Immature natural killer cell (primary cell): Measurements from ENCODE around the gene PCNT. TPM values are rescaled to one million over a fixed set of nuclear protein-coding genes. Genes with fewer than 3 reads are reported as not detected.
"Not testable (repeated sequence)": the region's sequence is repeated elsewhere in the genome, so short reads cannot be mapped to it uniquely, and the experiment has no call there.

Source experiments
- DNase-seq, 3 donors: peaks; one replicate each; pipeline ENCODE4 v3.0.0; 2022; ENCODE audit warnings: mixed read lengths in 1 of 3
- H3K27ac Mint-ChIP-seq, 6 donors: one replicate each; pipeline ENCODE4 v1.8.0; 2020; ENCODE audit warnings: mixed read lengths in 6 of 6, mild to moderate bottlenecking in 5 of 6, inconsistent platforms in 4 of 6, moderate library complexity in 3 of 6
- H3K27me3 Mint-ChIP-seq, 3 donors: one replicate each; pipeline ENCODE4 v1.8.0; 2020 to 2021; ENCODE audit warnings: low read depth in 3 of 3, mild to moderate bottlenecking in 3 of 3, mixed read lengths in 3 of 3, moderate library complexity in 3 of 3, inconsistent platforms in 1 of 3
- H3K36me3 Mint-ChIP-seq, 3 donors: one replicate each; pipeline ENCODE4 v1.8.0; 2020; ENCODE audit warnings: mixed read lengths in 3 of 3, inconsistent platforms in 2 of 3, mild to moderate bottlenecking in 2 of 3
- H3K4me1 Mint-ChIP-seq, 2 donors: one replicate each; pipeline ENCODE4 v1.8.0; 2020; ENCODE audit warnings: inconsistent platforms in 2 of 2, mild to moderate bottlenecking in 2 of 2, mixed read lengths in 2 of 2, moderate library complexity in 1 of 2
- H3K4me3 Mint-ChIP-seq, 5 donors: one replicate each; pipeline ENCODE4 v1.8.0; 2020; ENCODE audit warnings: mild to moderate bottlenecking in 5 of 5, mixed read lengths in 5 of 5, inconsistent platforms in 3 of 5, moderate library complexity in 3 of 5
- H3K9me3 Mint-ChIP-seq, 6 donors: one replicate each; pipeline ENCODE4 v1.8.0; 2020; ENCODE audit warnings: mild to moderate bottlenecking in 6 of 6, mixed read lengths in 6 of 6, inconsistent platforms in 4 of 6, moderate library complexity in 3 of 6
- polyA plus RNA-seq, 3 donors: library from polyadenylated mRNA; unstranded; fragments of 300-500 nt; fragmentation: Illumina TruSeq; gene quantifications; one replicate each; pipeline ENCODE4 v1.2.3, GENCODE V29; 2021

PCNT gene
- polyA plus RNA-seq, 3 donors from 2014 or later = 2.9 to 47.0 (median 6.5) TPM

DNA sequence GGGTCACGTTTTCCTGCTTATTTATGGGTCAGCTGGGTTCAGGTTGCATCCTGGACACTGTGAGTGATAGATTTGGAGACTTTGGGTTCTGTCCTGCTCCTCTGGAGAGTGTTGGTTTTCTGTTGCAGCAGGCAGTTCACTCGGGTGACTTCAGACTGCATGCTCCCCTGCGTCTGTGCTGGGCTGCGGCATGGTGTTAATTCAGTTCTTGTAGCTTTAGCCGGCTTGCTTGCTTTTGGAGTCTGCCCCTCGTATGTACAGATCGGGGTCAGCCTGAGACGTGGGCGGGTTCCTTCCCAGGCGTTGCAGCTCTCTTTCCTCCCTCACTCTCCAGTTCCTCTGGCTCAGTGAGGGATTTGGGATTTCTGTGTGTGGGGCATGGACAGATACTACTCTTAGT, 38.0 kb downstream of the PCNT start:
- Mint-ChIP-seq H3K4me1 (peaks cover 0 to 4% of the 10 kb centered on the region in 2 donors), H3K36me3 (peaks cover 27 to 57% (median 31%) of the 10 kb centered on the region in 3 donors), H3K27me3 (peaks cover 2 to 6% (median 2%) of the 10 kb centered on the region in 3 donors), H3K27ac (peak overlapping the region in 1 of 6 donors; percentile 19), H3K4me3 (no peak overlapping the region), H3K9me3 (no peaks in the 10 kb centered on the region)
- DNase-seq = no peak

DNA sequence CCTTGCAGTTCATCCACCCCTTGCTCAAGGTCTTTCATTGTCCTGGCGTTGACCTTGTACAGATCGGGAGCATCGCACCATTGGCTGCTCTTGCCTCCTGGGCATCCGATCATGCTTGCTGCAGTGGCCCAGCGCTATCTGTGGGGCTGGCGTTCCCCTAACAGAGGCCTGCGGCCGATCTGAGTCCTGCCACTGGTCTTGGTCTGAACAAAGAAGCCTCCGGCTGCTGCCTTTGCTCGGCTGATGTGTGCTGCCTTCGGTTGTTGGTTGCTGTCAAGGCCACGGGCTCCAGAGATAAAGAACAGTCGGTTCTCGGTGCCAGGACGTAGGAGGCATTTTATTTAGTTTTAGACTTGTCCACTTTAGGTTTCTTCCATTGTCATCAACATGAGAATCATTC, 39.0 kb downstream of the PCNT start:
- Mint-ChIP-seq H3K36me3 (peaks cover 25 to 49% (median 27%) of the 10 kb centered on the region in 3 donors), H3K9me3 (no peaks in the 10 kb centered on the region), H3K4me3 (no peak overlapping the region), H3K27me3 (peaks cover 2 to 6% (median 2%) of the 10 kb centered on the region in 3 donors), H3K4me1 (peaks cover 0 to 7% of the 10 kb centered on the region in 2 donors), H3K27ac (peak overlapping the region in 1 of 6 donors; percentile 85)
- no peak for DNase-seq

DNA sequence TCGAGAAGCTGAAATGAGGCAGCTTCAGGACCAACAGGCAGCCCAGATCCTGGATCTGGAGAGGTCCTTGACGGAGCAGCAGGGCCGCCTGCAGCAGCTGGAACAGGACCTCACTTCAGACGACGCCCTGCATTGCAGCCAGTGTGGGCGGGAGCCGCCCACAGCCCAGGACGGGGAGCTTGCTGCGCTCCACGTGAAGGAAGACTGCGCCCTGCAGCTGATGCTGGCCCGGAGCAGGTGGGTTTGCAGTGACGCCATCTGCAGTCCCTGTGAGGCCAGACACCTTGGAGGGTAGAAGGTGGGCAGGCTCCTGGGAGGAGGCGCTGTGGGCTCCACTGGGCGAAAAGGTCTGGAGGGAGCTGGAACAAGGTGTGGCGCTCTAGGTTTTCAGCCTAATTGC, 39.7 kb downstream of the PCNT start:
- peaks cover 22 to 47% (median 27%) of the 10 kb centered on the region in 3 donors for H3K36me3 Mint-ChIP-seq
- H3K9me3 Mint-ChIP-seq = no peaks in the 10 kb centered on the region
- H3K4me1 Mint-ChIP-seq = peaks cover 5 to 13% of the 10 kb centered on the region in 2 donors
- peaks cover 2 to 9% (median 2%) of the 10 kb centered on the region in 3 donors for H3K27me3 Mint-ChIP-seq
- H3K27ac Mint-ChIP-seq = no peak overlapping the region
- no peak overlapping the region for H3K4me3 Mint-ChIP-seq
- DNase-seq = no peak

DNA sequence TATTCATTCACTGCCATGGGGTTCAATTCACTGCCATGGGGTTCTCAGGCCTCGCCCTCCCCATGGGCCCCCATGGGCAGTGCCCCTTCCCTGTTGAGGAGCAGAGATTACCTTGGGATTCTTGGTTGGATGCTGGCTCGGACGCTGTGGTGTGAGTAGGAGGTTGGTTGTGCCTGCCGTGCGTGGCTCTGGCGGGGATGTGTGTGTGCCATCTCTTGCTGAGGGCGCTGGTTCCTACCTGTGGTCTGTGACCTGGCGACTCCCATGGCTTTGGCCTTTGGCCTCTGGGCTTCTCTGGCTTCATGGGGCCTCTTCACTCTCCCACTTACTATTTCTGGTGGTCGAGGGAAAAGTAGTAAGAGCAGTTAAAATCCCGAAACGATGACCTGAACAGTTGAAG, 42.1 kb downstream of the PCNT start:
- H3K27me3 Mint-ChIP-seq = peaks cover 0 to 5% (median 2%) of the 10 kb centered on the region in 3 donors
- DNase-seq = no peak
- peaks cover 21 to 45% (median 22%) of the 10 kb centered on the region in 3 donors for H3K36me3 Mint-ChIP-seq
- peak overlapping the region in 1 of 6 donors; percentile 40 for H3K27ac Mint-ChIP-seq
- H3K4me1 Mint-ChIP-seq = peaks cover 16 to 24% of the 10 kb centered on the region in 2 donors
- H3K9me3 Mint-ChIP-seq = no peaks in the 10 kb centered on the region
- H3K4me3 Mint-ChIP-seq = no peak overlapping the region

DNA sequence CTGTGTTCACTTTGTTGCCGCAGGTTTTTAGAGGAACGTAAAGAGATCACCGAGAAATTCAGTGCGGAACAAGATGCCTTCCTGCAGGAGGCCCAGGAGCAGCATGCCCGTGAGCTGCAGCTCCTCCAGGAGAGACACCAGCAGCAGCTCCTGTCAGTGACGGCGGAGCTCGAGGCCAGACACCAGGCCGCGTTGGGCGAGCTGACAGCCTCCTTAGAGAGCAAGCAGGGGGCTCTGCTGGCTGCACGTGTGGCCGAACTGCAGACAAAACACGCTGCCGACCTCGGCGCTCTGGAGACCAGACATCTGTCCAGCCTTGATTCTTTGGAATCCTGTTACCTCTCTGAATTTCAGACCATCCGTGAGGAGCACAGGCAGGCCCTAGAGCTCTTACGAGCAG, 42.6 kb downstream of the PCNT start:
- peaks cover 18 to 42% (median 20%) of the 10 kb centered on the region in 3 donors for H3K36me3 Mint-ChIP-seq
- H3K27me3 Mint-ChIP-seq = peaks cover 0 to 5% (median 2%) of the 10 kb centered on the region in 3 donors
- peaks cover 16 to 25% of the 10 kb centered on the region in 2 donors for H3K4me1 Mint-ChIP-seq
- peak overlapping the region in 1 of 6 donors; percentile 60 for H3K27ac Mint-ChIP-seq
- DNase-seq = no peak
- no peak overlapping the region for H3K4me3 Mint-ChIP-seq
- H3K9me3 Mint-ChIP-seq = no peaks in the 10 kb centered on the region

DNA sequence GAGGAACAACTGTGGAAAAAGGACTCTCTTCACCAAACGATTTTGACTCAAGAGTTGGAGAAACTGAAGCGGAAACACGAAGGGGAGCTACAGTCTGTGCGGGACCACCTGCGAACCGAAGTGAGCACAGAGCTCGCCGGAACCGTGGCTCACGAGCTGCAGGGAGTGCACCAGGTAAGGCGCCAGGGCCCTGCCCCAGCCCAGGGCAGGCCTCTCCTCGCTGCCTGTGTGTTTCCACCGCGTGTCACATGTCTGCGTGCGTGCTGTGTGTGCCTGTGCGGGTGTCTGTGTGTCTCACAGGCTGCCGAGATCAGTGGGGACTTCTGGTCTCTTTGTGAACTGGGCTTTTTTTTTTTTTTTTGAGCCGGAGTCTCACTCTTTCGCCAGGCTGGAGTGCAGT, 43.0 kb downstream of the PCNT start:
- no peak for DNase-seq
- H3K4me3 Mint-ChIP-seq = no peak overlapping the region

DNA sequence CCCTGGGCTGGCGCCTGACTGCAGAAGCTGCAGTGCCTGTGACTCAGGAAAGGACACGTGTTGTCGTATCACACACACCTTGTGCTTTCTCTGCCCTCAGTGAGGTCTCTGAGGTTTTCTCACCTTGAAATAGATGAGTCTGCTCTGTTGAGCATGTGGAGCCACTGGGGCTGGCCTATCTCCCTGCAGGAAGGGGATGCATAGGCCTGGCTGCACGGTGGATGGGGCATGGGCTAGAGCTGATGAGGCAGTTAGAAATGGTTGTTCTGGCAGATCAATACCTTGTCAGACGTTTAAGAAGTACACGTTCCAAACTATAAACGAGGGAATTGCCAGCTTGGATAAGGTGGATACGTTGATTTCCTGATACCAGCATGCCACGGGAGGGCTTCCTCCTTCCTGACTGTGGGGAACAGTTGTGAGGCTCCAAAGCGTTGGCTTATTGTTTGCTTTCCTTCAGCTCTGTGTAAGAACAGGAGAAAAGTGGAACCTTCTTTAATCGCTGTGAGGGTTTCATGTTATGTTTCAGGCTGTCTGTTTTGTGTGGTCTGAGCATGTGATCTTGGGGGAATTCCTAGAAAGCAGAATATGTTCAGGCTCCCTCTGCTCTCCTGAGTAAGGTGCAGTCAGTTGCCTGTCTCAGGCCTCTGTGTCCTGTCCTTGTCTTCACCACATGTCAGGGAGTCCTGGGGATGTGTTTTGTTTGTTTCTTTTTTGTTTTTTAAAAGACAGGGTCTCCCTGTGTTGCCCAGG, 44.8 kb downstream of the PCNT start:
- H3K27me3 Mint-ChIP-seq = peaks cover 0 to 5% (median 0%) of the 10 kb centered on the region in 3 donors
- peak; percentile 65 to 76 (median 70) for DNase-seq
- H3K27ac Mint-ChIP-seq = peak overlapping the region; percentile 79 to 95 (median 90)
- peaks cover 16 to 26% of the 10 kb centered on the region in 2 donors for H3K4me1 Mint-ChIP-seq
- peaks cover 9 to 32% (median 15%) of the 10 kb centered on the region in 3 donors for H3K36me3 Mint-ChIP-seq
- H3K9me3 Mint-ChIP-seq = no peaks in the 10 kb centered on the region
- H3K4me3 Mint-ChIP-seq = peak overlapping the region; percentile 37 to 84 (median 77)

More for the DNA sequence above, 43.0 kb downstream of the PCNT start:
- Mint-ChIP-seq H3K27me3 (peaks cover 0 to 5% (median 2%) of the 10 kb centered on the region in 3 donors), H3K36me3 (peaks cover 18 to 42% (median 20%) of the 10 kb centered on the region in 3 donors), H3K27ac (peak overlapping the region in 1 of 6 donors; percentile 60), H3K4me1 (peaks cover 16 to 26% of the 10 kb centered on the region in 2 donors), H3K9me3 (no peaks in the 10 kb centered on the region)

DNA sequence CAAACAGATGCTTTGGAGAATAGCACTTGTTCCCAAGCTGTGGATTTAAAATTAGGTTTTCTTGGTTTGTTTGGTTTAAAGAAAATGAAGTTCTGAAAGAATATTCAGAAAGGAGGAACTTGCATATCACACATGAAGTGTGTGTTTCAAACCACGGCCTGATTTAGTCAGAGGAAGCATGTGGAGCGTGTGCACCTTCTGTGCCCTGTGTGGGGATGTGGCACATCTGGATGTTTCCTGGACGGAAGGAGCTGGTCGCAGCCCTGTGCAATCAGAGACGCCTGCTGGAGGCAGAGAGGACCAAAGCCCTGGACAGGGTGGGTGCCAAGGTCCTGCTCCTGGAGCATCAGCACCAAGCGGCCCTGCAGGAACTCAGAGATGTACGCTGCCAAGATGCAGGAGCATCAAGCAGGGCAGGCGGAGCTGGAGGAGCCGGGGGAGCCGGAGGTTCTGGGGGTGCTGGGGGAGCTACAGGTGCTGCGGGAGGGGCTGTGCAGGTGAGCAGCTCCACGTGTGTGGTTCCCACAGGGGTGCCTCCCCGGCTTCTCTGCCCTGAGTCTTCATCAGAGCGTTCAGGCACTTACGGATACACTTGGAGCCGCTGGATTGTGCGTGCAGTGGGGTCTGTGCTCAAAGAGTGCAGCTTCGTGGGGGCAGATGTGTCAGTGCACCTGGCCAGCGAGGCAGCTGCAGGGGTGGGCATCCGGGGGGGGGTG, 45.7 kb downstream of the PCNT start:
- peak overlapping the region; percentile 13 to 95 (median 56) for H3K27ac Mint-ChIP-seq
- H3K4me3 Mint-ChIP-seq = peak overlapping the region in 2 of 5 donors; percentile 10 to 84
- H3K4me1 Mint-ChIP-seq = peaks cover 16 to 26% of the 10 kb centered on the region in 2 donors
- no peaks in the 10 kb centered on the region for H3K9me3 Mint-ChIP-seq
- H3K36me3 Mint-ChIP-seq = peaks cover 9 to 31% (median 15%) of the 10 kb centered on the region in 3 donors
- no peak for DNase-seq
- peaks cover 0 to 5% (median 2%) of the 10 kb centered on the region in 3 donors for H3K27me3 Mint-ChIP-seq

DNA sequence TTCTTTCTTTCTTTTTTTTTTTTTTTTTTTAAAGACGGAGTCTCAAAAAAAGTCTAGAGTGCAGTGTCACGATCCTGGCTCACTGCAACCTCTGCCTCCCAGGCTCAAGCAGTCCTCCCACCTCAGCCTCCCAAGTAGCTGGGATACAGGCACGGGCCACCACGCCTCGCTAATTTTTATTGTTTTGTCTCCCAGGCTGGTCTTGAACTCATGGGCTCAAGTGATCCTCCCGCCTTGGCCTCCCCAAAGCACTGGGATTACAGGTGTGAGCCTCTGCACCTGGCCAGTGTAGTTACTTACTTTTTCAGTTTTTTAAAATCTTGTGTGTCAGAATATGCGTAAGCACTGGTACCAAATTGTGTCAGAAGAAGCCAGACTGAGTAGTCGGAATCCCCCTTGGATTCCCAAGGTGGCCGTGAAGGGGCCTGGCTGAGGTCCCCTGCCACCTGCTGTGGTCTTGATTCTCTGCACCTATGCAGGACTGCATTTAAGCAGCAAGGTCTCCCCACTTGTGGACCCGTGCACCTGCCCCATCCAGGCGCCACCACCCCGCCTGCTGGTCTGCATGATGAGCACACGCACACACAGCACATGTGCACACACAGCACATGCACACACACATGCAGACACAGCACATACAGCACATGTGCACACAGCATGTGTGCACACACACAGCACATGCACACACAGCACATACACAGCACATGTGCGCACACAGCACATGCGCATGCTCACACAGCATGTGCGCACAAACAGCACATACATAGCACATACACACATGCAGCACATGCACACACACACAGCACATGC, 47.5 kb downstream of the PCNT start:
- no peak for DNase-seq
- H3K27me3 Mint-ChIP-seq = peaks cover 0 to 5% (median 2%) of the 10 kb centered on the region in 3 donors
- peaks cover 5 to 16% (median 11%) of the 10 kb centered on the region in 3 donors for H3K36me3 Mint-ChIP-seq
- no peak overlapping the region for H3K4me3 Mint-ChIP-seq
- H3K4me1 Mint-ChIP-seq = peaks cover 16 to 26% of the 10 kb centered on the region in 2 donors
- no peaks in the 10 kb centered on the region for H3K9me3 Mint-ChIP-seq
- H3K27ac Mint-ChIP-seq = peak overlapping the region in 5 of 6 donors; percentile 57 to 84 (median 72)

DNA sequence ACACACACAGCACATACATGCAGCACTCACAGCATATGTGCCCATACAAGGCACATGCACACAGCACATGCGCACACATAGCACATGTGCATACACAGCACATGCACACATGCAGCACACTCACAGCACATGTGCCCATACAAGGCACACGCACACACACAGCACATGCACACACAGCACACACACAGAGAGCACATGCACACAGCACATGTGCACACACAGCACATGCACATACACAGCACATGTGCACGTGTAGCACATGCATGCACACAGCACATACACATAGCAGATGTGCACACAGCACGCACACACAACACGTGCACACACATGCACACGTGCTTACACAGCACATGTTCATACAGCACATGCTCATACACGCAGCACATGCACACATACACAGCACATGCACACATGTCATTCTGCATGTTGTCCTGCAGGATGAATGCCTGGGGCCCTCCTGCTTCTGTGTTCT, 48.1 kb downstream of the PCNT start:
- no peak for DNase-seq
- Mint-ChIP-seq H3K4me1 (peaks cover 16 to 23% of the 10 kb centered on the region in 2 donors), H3K27ac (peak overlapping the region in 4 of 6 donors; percentile 67 to 84 (median 76)), H3K4me3 (no peak overlapping the region), H3K36me3 (peaks cover 5 to 11% (median 10%) of the 10 kb centered on the region in 3 donors), H3K27me3 (peaks cover 0 to 5% (median 2%) of the 10 kb centered on the region in 3 donors), H3K9me3 (no peaks in the 10 kb centered on the region)

DNA sequence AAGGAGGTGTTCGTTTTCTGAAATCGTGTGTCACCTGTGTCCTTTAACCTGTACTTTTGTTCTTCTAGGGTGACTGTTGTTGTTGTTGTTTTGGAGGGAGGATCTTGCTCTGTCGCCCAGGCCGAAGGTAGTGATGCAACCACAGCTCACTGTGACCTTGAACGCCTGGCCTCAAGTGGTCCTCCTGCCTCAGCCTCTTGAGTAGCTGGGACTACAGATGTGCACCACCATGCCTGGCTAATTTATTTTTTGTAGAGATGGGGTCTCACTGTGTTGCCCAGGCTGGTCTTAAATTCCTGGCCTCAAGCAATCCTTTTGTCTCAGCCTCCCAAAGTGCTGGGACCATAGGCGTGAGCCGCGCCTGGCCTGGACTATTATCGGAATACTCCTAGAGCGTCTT, 49.0 kb downstream of the PCNT start:
- not testable (repeated sequence) for H3K4me3 Mint-ChIP-seq, H3K27me3 Mint-ChIP-seq, H3K9me3 Mint-ChIP-seq, DNase-seq
- peaks cover 16 to 20% of the 10 kb centered on the region in 2 donors for H3K4me1 Mint-ChIP-seq
- peaks cover 5 to 11% (median 9%) of the 10 kb centered on the region in 3 donors for H3K36me3 Mint-ChIP-seq
- peak overlapping the region in 1 of 6 donors; percentile 58 for H3K27ac Mint-ChIP-seq

DNA sequence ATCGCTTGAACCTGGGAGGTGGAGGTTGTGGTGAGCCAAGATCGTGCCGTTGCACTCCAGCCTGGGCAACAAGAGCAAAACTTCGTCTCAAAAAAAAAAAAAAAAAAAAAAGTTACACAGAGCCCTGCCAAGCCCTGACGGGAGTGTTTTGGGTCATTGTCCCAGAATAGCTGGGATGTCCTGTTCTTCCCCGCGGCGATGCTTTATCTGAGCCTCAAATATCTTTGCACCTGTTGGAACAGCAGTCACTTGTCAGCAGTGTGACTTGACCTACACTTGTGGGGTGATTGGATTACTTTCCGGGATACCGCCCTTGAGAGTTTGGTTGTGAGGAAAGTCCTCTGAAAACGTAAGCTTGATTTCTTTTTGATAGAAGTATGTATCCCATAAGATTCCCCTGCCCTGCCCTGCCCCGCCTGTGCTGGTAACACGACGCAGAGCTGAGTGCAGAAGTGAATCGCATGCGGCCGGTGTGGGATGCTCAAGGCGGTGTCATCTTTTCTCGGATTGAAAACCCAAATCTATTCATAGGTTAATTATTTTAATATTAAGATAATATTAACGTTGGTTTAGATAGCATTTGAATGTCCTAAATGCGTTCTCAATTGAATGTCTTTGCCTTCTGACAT, 50.9 kb downstream of the PCNT start:
- Mint-ChIP-seq H3K36me3 (peaks cover 9 to 15% (median 9%) of the 10 kb centered on the region in 3 donors), H3K4me3 (no peak overlapping the region), H3K27me3 (peaks cover 0 to 2% (median 2%) of the 10 kb centered on the region in 3 donors), H3K9me3 (peaks cover 0 to 3% (median 0%) of the 10 kb centered on the region in 6 donors), H3K4me1 (peaks cover 3 to 5% of the 10 kb centered on the region in 2 donors), H3K27ac (no peak overlapping the region)
- no peak for DNase-seq
